ENCODE measurements around the gene ITSN2.
A peak's percentile ranks its signal among the peaks of the same experiment; 100 is the strongest.

ITSN2 gene

DNA sequence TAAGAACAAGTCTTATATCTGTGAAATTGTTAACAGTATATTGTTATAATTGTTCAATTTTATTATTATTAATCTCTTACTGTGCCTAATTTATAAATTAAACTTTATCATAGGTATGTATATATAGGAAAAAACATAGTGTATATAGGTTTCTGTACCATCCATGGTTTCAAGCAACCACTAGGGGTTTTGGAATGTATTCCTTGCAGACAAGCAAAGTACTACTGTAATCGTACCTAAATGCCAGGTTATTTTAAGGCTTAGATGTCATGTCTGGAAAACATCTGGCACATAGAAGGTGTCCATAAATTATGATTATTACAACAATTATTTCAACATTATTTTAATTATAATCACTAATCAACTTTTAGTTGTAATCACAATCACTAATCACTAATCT, 8.4 kb downstream of the ITSN2 start:
- H3K36me3 ChIP-seq (ENCODE audit: insufficient read depth), result no peaks in the 10 kb centered on the region
- H3K79me2 ChIP-seq (ENCODE audit: insufficient read depth, low read depth), result peaks cover 90% of the 10 kb centered on the region
- peaks cover 29% of the 10 kb centered on the region for H3K4me1 ChIP-seq (ENCODE audit: low read depth, poor library complexity, severe bottlenecking)
- TF ChIP-seq, protein P1, sequence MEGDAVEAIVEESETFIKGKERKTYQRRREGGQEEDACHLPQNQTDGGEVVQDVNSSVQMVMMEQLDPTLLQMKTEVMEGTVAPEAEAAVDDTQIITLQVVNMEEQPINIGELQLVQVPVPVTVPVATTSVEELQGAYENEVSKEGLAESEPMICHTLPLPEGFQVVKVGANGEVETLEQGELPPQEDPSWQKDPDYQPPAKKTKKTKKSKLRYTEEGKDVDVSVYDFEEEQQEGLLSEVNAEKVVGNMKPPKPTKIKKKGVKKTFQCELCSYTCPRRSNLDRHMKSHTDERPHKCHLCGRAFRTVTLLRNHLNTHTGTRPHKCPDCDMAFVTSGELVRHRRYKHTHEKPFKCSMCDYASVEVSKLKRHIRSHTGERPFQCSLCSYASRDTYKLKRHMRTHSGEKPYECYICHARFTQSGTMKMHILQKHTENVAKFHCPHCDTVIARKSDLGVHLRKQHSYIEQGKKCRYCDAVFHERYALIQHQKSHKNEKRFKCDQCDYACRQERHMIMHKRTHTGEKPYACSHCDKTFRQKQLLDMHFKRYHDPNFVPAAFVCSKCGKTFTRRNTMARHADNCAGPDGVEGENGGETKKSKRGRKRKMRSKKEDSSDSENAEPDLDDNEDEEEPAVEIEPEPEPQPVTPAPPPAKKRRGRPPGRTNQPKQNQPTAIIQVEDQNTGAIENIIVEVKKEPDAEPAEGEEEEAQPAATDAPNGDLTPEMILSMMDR (conservative IDR thresholded peaks at IDR 0.05; ENCODE audit: low read depth, low read length), result no peak
- no peak overlapping the region for H2AFZ ChIP-seq (ENCODE audit: low read depth)
- peaks cover 27% of the 10 kb centered on the region for H4K20me1 ChIP-seq (ENCODE audit: insufficient read depth)
- peak overlapping the region; percentile 3; the same call in 1 of the 2 replicates for H3K4me2 ChIP-seq
- no peak overlapping the region for H3K9ac ChIP-seq
- no peak overlapping the region for H3K27ac ChIP-seq
- no peaks in the 10 kb centered on the region for H3K27me3 ChIP-seq (ENCODE audit: insufficient read depth, low read depth)
- H3K4me3 ChIP-seq (IDR thresholded peaks at IDR 0.05; ENCODE audit: insufficient read depth, low read depth, low read length), result no peak overlapping the region

GRCh38 chr2:24351627-24351938, 8.8 kb downstream of the ITSN2 start:
- Histone ChIP-seq H4K20me1 (ENCODE audit: insufficient read depth) (peaks cover 27% of the 10 kb centered on the region), H3K4me3 (IDR thresholded peaks at IDR 0.05; ENCODE audit: insufficient read depth, low read depth, low read length) (no peak overlapping the region), H3K27me3 (ENCODE audit: insufficient read depth, low read depth) (no peaks in the 10 kb centered on the region), H2AFZ (ENCODE audit: low read depth) (no peak overlapping the region), H3K4me2 (peak overlapping the region; percentile 3; the same call in 1 of the 2 replicates), H3K4me1 (ENCODE audit: low read depth, poor library complexity, severe bottlenecking) (peaks cover 29% of the 10 kb centered on the region), H3K9ac (no peak overlapping the region), H3K36me3 (ENCODE audit: insufficient read depth) (no peaks in the 10 kb centered on the region), H3K27ac (no peak overlapping the region), H3K79me2 (ENCODE audit: insufficient read depth, low read depth) (peaks cover 86% of the 10 kb centered on the region)
- TF ChIP-seq, protein P1 (conservative IDR thresholded peaks at IDR 0.05; ENCODE audit: low read depth, low read length), result no peak

GRCh38 chr2:24350826-24351626, 9.3 kb downstream of the ITSN2 start:
- no peaks in the 10 kb centered on the region for H3K27me3 ChIP-seq (ENCODE audit: insufficient read depth, low read depth)
- H3K79me2 ChIP-seq (ENCODE audit: insufficient read depth, low read depth), result peaks cover 89% of the 10 kb centered on the region
- H4K20me1 ChIP-seq (ENCODE audit: insufficient read depth), result peaks cover 27% of the 10 kb centered on the region
- no peak overlapping the region for H3K4me3 ChIP-seq (IDR thresholded peaks at IDR 0.05; ENCODE audit: insufficient read depth, low read depth, low read length)
- TF ChIP-seq, protein P1 (conservative IDR thresholded peaks at IDR 0.05; ENCODE audit: low read depth, low read length), result no peak
- H3K4me1 ChIP-seq (ENCODE audit: low read depth, poor library complexity, severe bottlenecking), result peaks cover 29% of the 10 kb centered on the region
- no peaks in the 10 kb centered on the region for H3K36me3 ChIP-seq (ENCODE audit: insufficient read depth)
- H3K27ac ChIP-seq, result no peak overlapping the region
- H3K9ac ChIP-seq, result no peak overlapping the region
- peak overlapping the region; percentile 3; the same call in 1 of the 2 replicates for H3K4me2 ChIP-seq
- no peak overlapping the region for H2AFZ ChIP-seq (ENCODE audit: low read depth)

DNA sequence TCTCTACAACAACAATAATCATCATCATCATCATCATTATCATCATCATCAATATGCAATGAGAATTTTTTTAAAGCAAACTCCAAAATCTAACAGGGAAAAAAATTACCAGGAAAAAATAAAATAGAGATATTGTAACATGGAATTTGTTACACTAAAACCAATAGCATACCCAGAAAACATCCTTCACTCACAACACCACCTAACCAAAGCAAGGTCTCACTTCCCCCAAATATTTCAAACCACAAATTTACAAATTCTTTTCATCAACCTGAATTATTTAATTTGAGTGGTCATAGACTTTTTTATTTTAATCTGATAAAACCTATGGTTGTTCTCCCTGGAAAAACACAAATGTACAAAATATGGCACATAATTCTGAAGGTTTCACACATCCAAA, 11.2 kb downstream of the ITSN2 start:
- no peak overlapping the region for H3K4me3 ChIP-seq (IDR thresholded peaks at IDR 0.05; ENCODE audit: insufficient read depth, low read depth, low read length)
- H2AFZ ChIP-seq (ENCODE audit: low read depth), result no peak overlapping the region
- H3K9ac ChIP-seq, result no peak overlapping the region
- H4K20me1 ChIP-seq (ENCODE audit: insufficient read depth), result peaks cover 32% of the 10 kb centered on the region
- H3K36me3 ChIP-seq (ENCODE audit: insufficient read depth), result no peaks in the 10 kb centered on the region
- H3K79me2 ChIP-seq (ENCODE audit: insufficient read depth, low read depth), result peaks cover 90% of the 10 kb centered on the region
- H3K4me2 ChIP-seq, result no peak overlapping the region
- H3K4me1 ChIP-seq (ENCODE audit: low read depth, poor library complexity, severe bottlenecking), result peaks cover 21% of the 10 kb centered on the region
- no peak overlapping the region for H3K27ac ChIP-seq
- no peaks in the 10 kb centered on the region for H3K27me3 ChIP-seq (ENCODE audit: insufficient read depth, low read depth)
- TF ChIP-seq, protein P1 (conservative IDR thresholded peaks at IDR 0.05; ENCODE audit: low read depth, low read length), result no peak

All from KMS-11 (cell line).